ENCODE data around the gene USP46. TPM values are rescaled to one million over a fixed set of nuclear protein-coding genes. Genes with fewer than 3 reads are reported as not detected.

USP46 gene
- total RNA-seq, 1 donor from 2014 or later: 18.3 TPM

- DNase-seq (ENCODE audit: low spot score): no peak
These were observed 83.7 kb downstream of the USP46 start for GRCh38 chr4:52575406-52575805.

- no peak for DNase-seq (ENCODE audit: low spot score)
These were observed 85.1 kb downstream of the USP46 start for GRCh38 chr4:52574036-52574435.

- DNase-seq (ENCODE audit: low spot score): no peak
These were observed 85.5 kb downstream of the USP46 start for GRCh38 chr4:52573551-52573950.

- no peak for DNase-seq (ENCODE audit: low spot score)
These were observed 86.1 kb downstream of the USP46 start for GRCh38 chr4:52572936-52573485.

GRCh38 chr4:52568351-52568750 lies 90.8 kb downstream of the USP46 start:
- no peak for DNase-seq (ENCODE audit: low spot score)

GRCh38 chr4:52566136-52567031 lies 92.7 kb downstream of the USP46 start:
- DNase-seq (ENCODE audit: low spot score): no peak

- DNase-seq (ENCODE audit: low spot score): no peak
These were observed 98.2 kb downstream of the USP46 start for GRCh38 chr4:52560844-52561280.

- no peak for DNase-seq (ENCODE audit: low spot score)
These were observed 103.8 kb downstream of the USP46 start for GRCh38 chr4:52555356-52555716.

GRCh38 chr4:52554612-52555355 lies 104.3 kb downstream of the USP46 start:
- DNase-seq (ENCODE audit: low spot score): no peak

- no peak for DNase-seq (ENCODE audit: low spot score)
These were observed 106.3 kb downstream of the USP46 start for GRCh38 chr4:52552778-52553177.

GRCh38 chr4:52551487-52551886 lies 107.6 kb downstream of the USP46 start:
- DNase-seq (ENCODE audit: low spot score): no peak

GRCh38 chr4:52550186-52550585 lies 108.9 kb downstream of the USP46 start:
- no peak for DNase-seq (ENCODE audit: low spot score)

- no peak for DNase-seq (ENCODE audit: low spot score)
These were observed 110.1 kb downstream of the USP46 start for GRCh38 chr4:52548818-52549570.

- no peak for DNase-seq (ENCODE audit: low spot score)
These were observed 112.7 kb downstream of the USP46 start for GRCh38 chr4:52546449-52546848.

GRCh38 chr4:52545099-52546069 lies 113.7 kb downstream of the USP46 start:
- no peak for DNase-seq (ENCODE audit: low spot score)

Other genes starting within 250 kb of the USP46 start
- not detected for gene ERVMER34-1, start 92.1 kb upstream of the USP46 start, total RNA-seq
- 0.77 TPM for gene RASL11B, start 203.0 kb upstream of the USP46 start, total RNA-seq